H9 (cell line): ENCODE data around the gene DBI. TPM values are rescaled to one million over a fixed set of nuclear protein-coding genes. Genes with fewer than 3 reads are reported as not detected.

Experiments used
- DNase-seq: peaks from one replicate; pipeline ENCODE4 v3.0.0-alpha.2; 2017
- H2AFZ ChIP-seq: one replicate; pipeline ENCODE4 v1.6.1; 2013; ENCODE audit warnings: mild to moderate bottlenecking, low read length, control low read depth, moderate library complexity
- H2AK5ac ChIP-seq: 2 replicates; pipeline ENCODE4 v1.6.1; 2013; ENCODE audit warnings: low read length, control low read depth, mixed read lengths; ENCODE audit not compliant: insufficient read length
- H2BK120ac ChIP-seq: one replicate; pipeline ENCODE4 v1.6.1; 2013; ENCODE audit warnings: low read depth, mild to moderate bottlenecking, low read length, control low read depth, inconsistent platforms; ENCODE audit not compliant: poor library complexity, severe bottlenecking
- H2BK12ac ChIP-seq: 2 replicates; pipeline ENCODE4 v1.6.1; 2013; ENCODE audit warnings: low read length, control low read depth, mixed read lengths, low read depth; ENCODE audit not compliant: insufficient read length
- H2BK15ac ChIP-seq: 2 replicates; pipeline ENCODE4 v1.6.1; 2013; ENCODE audit warnings: low read depth, low read length, control low read depth
- H2BK20ac ChIP-seq: one replicate; pipeline ENCODE4 v1.6.1; 2013; ENCODE audit warnings: low read depth, mild to moderate bottlenecking, low read length, control low read depth, inconsistent platforms; ENCODE audit not compliant: poor library complexity, severe bottlenecking
- H2BK5ac ChIP-seq: 2 replicates; pipeline ENCODE4 v1.6.1; 2013; ENCODE audit warnings: low read length, control low read depth, mixed read lengths; ENCODE audit not compliant: insufficient read length
- H3K14ac ChIP-seq: 2 replicates; pipeline ENCODE4 v1.6.1; 2013; ENCODE audit warnings: low read length, control low read depth; ENCODE audit not compliant: insufficient read depth
- H3K18ac ChIP-seq: 2 replicates; pipeline ENCODE4 v1.6.1; 2013; ENCODE audit warnings: low read depth, mild to moderate bottlenecking, mixed read lengths, low read length, control low read depth; ENCODE audit not compliant: insufficient read length
- H3K23ac ChIP-seq: 2 replicates; pipeline ENCODE4 v1.6.1; 2013; ENCODE audit warnings: low read length, control low read depth, mixed read lengths, low read depth; ENCODE audit not compliant: insufficient read length
- H3K23me2 ChIP-seq: 2 replicates; pipeline ENCODE4 v1.6.1; 2013; ENCODE audit warnings: low read depth, mild to moderate bottlenecking, mixed read lengths, low read length, control low read depth; ENCODE audit not compliant: insufficient read length, poor library complexity, severe bottlenecking
- H3K27ac ChIP-seq: 2 replicates; pipeline ENCODE4 v1.5.1; 2013; ENCODE audit warnings: low read length, control low read depth, mixed read lengths, low read depth; ENCODE audit not compliant: insufficient read length
- H3K27me3 ChIP-seq: 2 replicates; pipeline ENCODE4 v1.6.1; 2013; ENCODE audit warnings: low read length, control low read depth, inconsistent platforms; ENCODE audit not compliant: insufficient read depth
- H3K4ac ChIP-seq: 2 replicates; pipeline ENCODE4 v1.6.1; 2013; ENCODE audit warnings: low read depth, mild to moderate bottlenecking, control low read depth, inconsistent platforms, low read length, moderate library complexity
- H3K4me1 ChIP-seq: 2 replicates; pipeline ENCODE4 v1.6.1; 2013; ENCODE audit warnings: low read length, control low read depth, inconsistent platforms; ENCODE audit not compliant: insufficient read depth
- H3K4me2 ChIP-seq: 2 replicates; pipeline ENCODE4 v1.6.1; 2013; ENCODE audit warnings: low read length, control low read depth, mixed read lengths; ENCODE audit not compliant: insufficient read length, insufficient read depth
- H3K56ac ChIP-seq: 2 replicates; pipeline ENCODE4 v1.6.1; 2013; ENCODE audit warnings: low read depth, mild to moderate bottlenecking, mixed read lengths, low read length, control low read depth; ENCODE audit not compliant: insufficient read length
- H3K79me1 ChIP-seq: 2 replicates; pipeline ENCODE4 v1.6.1; 2013; ENCODE audit warnings: low read depth, mild to moderate bottlenecking, moderate library complexity, low read length, control low read depth, inconsistent platforms; ENCODE audit not compliant: insufficient read depth, poor library complexity, severe bottlenecking
- H3K79me2 ChIP-seq: 2 replicates; pipeline ENCODE4 v1.6.1; 2013; ENCODE audit warnings: low read length, control low read depth, inconsistent platforms; ENCODE audit not compliant: insufficient read depth
- H3K9ac ChIP-seq: 2 replicates; pipeline ENCODE4 v1.6.1; 2013; ENCODE audit warnings: low read length, control low read depth, mixed read lengths; ENCODE audit not compliant: insufficient read length; ENCODE audit errors: extremely low read depth
- H3K9me3 ChIP-seq: one replicate; pipeline ENCODE4 v1.6.1; 2013; ENCODE audit warnings: low read depth, low read length, inconsistent platforms; ENCODE audit not compliant: control insufficient read depth
- H3T11ph ChIP-seq: one replicate; pipeline ENCODE4 v1.6.1; 2013; ENCODE audit warnings: mild to moderate bottlenecking, low read length, control low read depth, inconsistent platforms
- H4K20me1 ChIP-seq: one replicate; pipeline ENCODE4 v1.6.1; 2013; ENCODE audit not compliant: control insufficient read depth, insufficient read length, insufficient read depth
- H4K5ac ChIP-seq: 2 replicates; pipeline ENCODE4 v1.6.1; 2013; ENCODE audit warnings: low read depth, mild to moderate bottlenecking, mixed read lengths, low read length, control low read depth; ENCODE audit not compliant: insufficient read length
- H4K8ac ChIP-seq: replicated peaks from 2 replicates; pipeline ENCODE4 v1.6.1; 2013; ENCODE audit warnings: low read length, control low read depth, mixed read lengths, low read depth; ENCODE audit not compliant: insufficient read length
- H4K91ac ChIP-seq: 2 replicates; pipeline ENCODE4 v1.6.1; 2013; ENCODE audit warnings: low read depth, mild to moderate bottlenecking, moderate library complexity, mixed read lengths, low read length, control low read depth; ENCODE audit not compliant: insufficient read length
- H3K27ac Mint-ChIP-seq, 3 experiments: 2 replicates in 2 of 3; 3 replicates in 1 of 3; pipeline ENCODE4 v1.8.0; 2020 to 2021; ENCODE audit warnings: mixed read lengths in 3 of 3, mild to moderate bottlenecking in 1 of 3, moderate library complexity in 1 of 3
- H3K27me3 Mint-ChIP-seq: 2 replicates; pipeline ENCODE4 v1.8.0; 2021; ENCODE audit warnings: low read depth, mild to moderate bottlenecking, moderate library complexity, mixed read lengths
- H3K36me3 Mint-ChIP-seq, 3 experiments: 2 replicates in 2 of 3; 3 replicates in 1 of 3; pipeline ENCODE4 v1.8.0; 2020 to 2021; ENCODE audit warnings: low read depth in 3 of 3, mixed read lengths in 3 of 3; ENCODE audit not compliant: insufficient read depth in 1 of 3
- H3K4me1 Mint-ChIP-seq, 2 experiments: 2 replicates each; pipeline ENCODE4 v1.8.0; 2020; ENCODE audit warnings: mixed read lengths in 2 of 2
- H3K4me3 Mint-ChIP-seq, 2 experiments: 2 replicates in 1 of 2; 3 replicates in 1 of 2; pipeline ENCODE4 v1.8.0; 2020 to 2021; ENCODE audit warnings: mild to moderate bottlenecking in 2 of 2, mixed read lengths in 2 of 2, moderate library complexity in 1 of 2
- H3K9me3 Mint-ChIP-seq, 2 experiments: 2 replicates in 1 of 2; 3 replicates in 1 of 2; pipeline ENCODE4 v1.8.0; 2020; ENCODE audit warnings: mild to moderate bottlenecking in 2 of 2, mixed read lengths in 2 of 2, moderate library complexity in 1 of 2
- CTCF ChIP-seq: fragments of 200-600 bp; sonication (generic); conservative IDR thresholded peaks from 3 replicates; pipeline ENCODE4 v1.8.0; 2021; ENCODE audit warnings: antibody characterized with exemption, mild to moderate bottlenecking
- WGBS: extraction: QIAGEN DNeasy Blood & Tissue Kit; methylation state at CpG from one replicate; pipeline ENCODE4 v1.1.7; 2013; ENCODE audit warnings: missing lambda C conversion rate, low lambda C conversion rate, mixed read lengths; ENCODE audit not compliant: insufficient read length; ENCODE audit errors: extremely low coverage; 5-methylcytosine and 5-hydroxymethylcytosine counted together
- total RNA-seq: library from RNA; stranded (reverse); gene quantifications from 2 replicates; pipeline ENCODE4 v1.2.1, GENCODE V29; 2021

DBI gene
- total RNA-seq, 1 experiment from 2014 or later: 127 TPM

DNA sequence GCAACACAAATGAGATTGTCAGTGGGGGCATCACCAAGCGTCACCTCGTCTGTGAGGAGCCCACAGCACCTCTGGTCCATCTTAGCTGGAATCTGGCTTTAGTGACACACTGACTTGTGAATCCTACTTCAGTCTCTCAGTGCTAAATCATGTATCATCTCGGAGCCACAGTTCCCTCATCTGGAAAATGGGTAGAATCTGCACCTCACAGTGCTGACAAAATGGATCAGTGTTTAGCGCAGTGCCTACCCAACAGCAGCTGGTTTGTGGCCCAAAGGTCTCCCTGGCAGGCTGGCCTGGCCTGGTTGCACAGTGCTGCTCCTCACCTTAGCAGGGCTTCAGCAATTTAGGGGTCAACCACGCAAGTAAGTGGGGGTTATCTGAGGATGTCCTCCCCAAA lies 10.0 kb downstream of the DBI start:
- Histone ChIP-seq H2BK12ac (no peak overlapping the region), H2BK20ac (no peak overlapping the region), H3K23ac (no peak overlapping the region), H3K79me2 (no peaks in the 10 kb centered on the region), H3K4me1 (no peaks in the 10 kb centered on the region), H3K9ac (no peak overlapping the region), H3K56ac (no peak overlapping the region), H3K18ac (no peak overlapping the region), H3T11ph (no peak overlapping the region), H3K27ac (no peak overlapping the region), H3K4me2 (no peak overlapping the region), H2AK5ac (no peak overlapping the region), H4K5ac (no peak overlapping the region), H3K27me3 (no peaks in the 10 kb centered on the region), H2AFZ (no peak overlapping the region), H2BK120ac (no peak overlapping the region), H3K14ac (no peak overlapping the region), H4K20me1 (no peaks in the 10 kb centered on the region), H3K9me3 (peaks cover 11% of the 10 kb centered on the region), H3K23me2 (no peaks in the 10 kb centered on the region), H3K4ac (no peak overlapping the region), H3K79me1 (no peaks in the 10 kb centered on the region), H4K91ac (no peak overlapping the region), H2BK5ac (no peak overlapping the region), H4K8ac (no peak overlapping the region), H2BK15ac (no peak overlapping the region)
- no peak overlapping the region for H3K27ac Mint-ChIP-seq
- peaks cover 29 to 33% (median 30%) of the 10 kb centered on the region in 3 experiments for H3K36me3 Mint-ChIP-seq
- DNase-seq: no peak
- no peaks in the 10 kb centered on the region for H3K27me3 Mint-ChIP-seq
- peaks cover 15 to 25% of the 10 kb centered on the region in 2 experiments for H3K4me1 Mint-ChIP-seq
- peaks cover 6 to 10% of the 10 kb centered on the region in 2 experiments; a peak in 4 of 5 replicates for H3K9me3 Mint-ChIP-seq
- no peak overlapping the region for H3K4me3 Mint-ChIP-seq
- TF ChIP-seq CTCF: no peak
- no CpG with 5 or more reads among the region's 5 CpGs for WGBS
